GM12878 (cell line): Measurements from ENCODE around the gene IFNL2. TPM values are rescaled to one million over a fixed set of nuclear protein-coding genes. Genes with fewer than 3 reads are reported as not detected.

Experiments used
- ATAC-seq: fragments of 200-7000 bp; cut with Tn5 transposase; 3 replicates; pipeline ENCODE4 v1.9.1; 2020; ENCODE audit warnings: mild to moderate bottlenecking, moderate library complexity
- BruUV-seq: library from RNA; stranded (reverse); fragments of 400-500 nt; replicated peaks from 2 replicates; lab custom pipeline; 2021; lab: Mats Ljungman, UMichigan
- CTCF ChIA-PET: fragments of 300-600 bp; sonication (Branson Sonifier 250); formaldehyde crosslinking; extraction: SDS; loops from one replicate; lab custom pipeline; 2021; ENCODE audit warnings: inconsistent platforms; lab: Yijun Ruan, JAX
- POLR2A ChIA-PET: fragments of 350-600 bp; formaldehyde crosslinking; extraction: SDS; loops from one replicate; lab custom pipeline; 2021; ENCODE audit warnings: inconsistent platforms; lab: Charles Lee
- RAD21 ChIA-PET: fragments of 300-600 bp; sonication (Branson Sonifier 250); formaldehyde crosslinking; loops from one replicate; lab custom pipeline; 2023; ENCODE audit warnings: antibody characterized with exemption; ENCODE audit not compliant: unreplicated experiment; lab: Charles Lee
- SMC1A ChIA-PET: fragments of 300-600 bp; sonication (Branson Sonifier 250); formaldehyde crosslinking; loops from one replicate; lab custom pipeline; 2023; ENCODE audit not compliant: unreplicated experiment, uncharacterized antibody; lab: Charles Lee
- DNase-seq: peaks from one replicate; pipeline ENCODE4 v3.0.0-alpha.2; 2011; ENCODE audit warnings: low read depth, low spot score
- FAIRE-seq: peaks from 3 replicates; lab custom pipeline; 2011; peaks lifted over from hg19 to GRCh38; lab: Jason Lieb, UNC
- H2AFZ ChIP-seq: 2 replicates; pipeline ENCODE4 v1.6.0; 2011; ENCODE audit warnings: low read depth, low read length, control low read depth; ENCODE audit not compliant: control insufficient read depth
- H3K27ac ChIP-seq: 2 replicates; pipeline ENCODE4 v1.5.1; 2011; ENCODE audit warnings: control low read depth; ENCODE audit not compliant: control insufficient read depth, insufficient read depth
- H3K27me3 ChIP-seq, 2 experiments: replicated peaks in 1 of 2; 2 replicates each; pipeline versions ENCODE4 v1.6.0 to v1.6.1; 2011; ENCODE audit warnings: low read length in 1 of 2; ENCODE audit not compliant: control insufficient read depth in 2 of 2, insufficient read depth in 2 of 2
- H3K36me3 ChIP-seq, 2 experiments: 2 replicates each; pipeline ENCODE4 v1.5.1; 2011; ENCODE audit warnings: low read length in 1 of 2; ENCODE audit not compliant: control insufficient read depth in 2 of 2, insufficient read depth in 2 of 2
- H3K4me1 ChIP-seq: 2 replicates; pipeline ENCODE4 v1.6.1; 2011; ENCODE audit warnings: mild to moderate bottlenecking, low read length, moderate library complexity, mixed read lengths; ENCODE audit not compliant: control insufficient read depth, insufficient read depth
- H3K4me2 ChIP-seq: 2 replicates; pipeline ENCODE4 v1.6.0; 2011; ENCODE audit warnings: control low read depth; ENCODE audit not compliant: control insufficient read depth, insufficient read depth
- H3K4me3 ChIP-seq: fragments of 200-600 bp; sonication (generic); 2 replicates; pipeline ENCODE4 v1.5.1; 2016
- H3K79me2 ChIP-seq: 2 replicates; pipeline ENCODE4 v1.6.0; 2011; ENCODE audit warnings: low read length; ENCODE audit not compliant: control insufficient read depth, insufficient read depth
- H3K9ac ChIP-seq: 2 replicates; pipeline ENCODE4 v1.8.0; 2011; ENCODE audit warnings: low read length, control low read depth, mixed read lengths; ENCODE audit not compliant: control insufficient read depth, insufficient read depth
- H3K9me3 ChIP-seq: replicated peaks from 3 replicates; pipeline ENCODE4 v1.5.1; 2011; ENCODE audit warnings: mild to moderate bottlenecking, low read length; ENCODE audit not compliant: control insufficient read depth, insufficient read depth
- H4K20me1 ChIP-seq: 2 replicates; pipeline ENCODE4 v1.6.0; 2011; ENCODE audit not compliant: control insufficient read depth, insufficient read depth
- CREB1 ChIP-seq: IDR thresholded peaks from 2 replicates; pipeline ENCODE4 v1.6.1; 2012; ENCODE audit warnings: low read depth, mild to moderate bottlenecking, inconsistent platforms
- NRF1 ChIP-seq: conservative IDR thresholded peaks from 2 replicates; pipeline ENCODE4 v1.6.1; 2011; ENCODE audit warnings: mild to moderate bottlenecking, low read depth, low read length, improper control_type of control experiment
- RFX5 ChIP-seq: IDR thresholded peaks from 2 replicates; pipeline ENCODE4 v1.6.1; 2011; ENCODE audit warnings: low read depth, low read length, improper control_type of control experiment
- WGBS: methylation state at CpG from one replicate; pipeline ENCODE4 v1.1.6; 2016; ENCODE audit warnings: low lambda C conversion rate; ENCODE audit not compliant: insufficient replicate concordance, insufficient coverage; ENCODE audit errors: missing lambda C conversion rate; 5-methylcytosine and 5-hydroxymethylcytosine counted together
- in situ Hi-C: fragments of 300-500 bp; cut with MboI; formaldehyde crosslinking; loops from 9 replicates; pipeline ENCODE4 v1.14.3; 2018; ENCODE audit warnings: mixed read lengths
- intact Hi-C: fragments of 100-400 bp; cut with micrococcal nuclease; formaldehyde crosslinking; loops from one replicate; pipeline ENCODE4 v1.14.2; 2022; ENCODE audit not compliant: unreplicated experiment
- polyA plus RNA-seq, 11 experiments: library from polyadenylated mRNA; depleted of rRNA in 4 of 11; unstranded in 6 of 11; stranded (reverse) in 5 of 11; fragments of >200 nt; fragmentation: Nextera tagmentation in 4 of 11; fragmentation: Illumina TruSeq in 1 of 11; extraction: Ambion mirVana in 4 of 11; extraction: Trizol in 1 of 11; gene quantifications; 1 replicate in 1 of 11; 2 replicates in 10 of 11; pipeline versions ENCODE4 v1.2.1 to v1.2.3, GENCODE V29; 2011 to 2016; ENCODE audit warnings: inconsistent platforms in 2 of 11, missing spikeins in 2 of 11, low read depth in 1 of 11
- total RNA-seq, 4 experiments: library from RNA; depleted of rRNA in 3 of 4; stranded (reverse); fragments of >200 nt in 3 of 4; fragmentation: Illumina TruSeq in 1 of 4; extraction: Trizol in 1 of 4; gene quantifications; 2 replicates each; pipeline versions ENCODE4 v1.2.1 to v1.2.3, GENCODE V29; 2013 to 2021
- TF ChIP-seq, protein P1 (sequence below): IDR thresholded peaks from 2 replicates; pipeline ENCODE4 v1.6.1; 2012; ENCODE audit warnings: mild to moderate bottlenecking, low read depth, low read length
- TF ChIP-seq, protein P2 (sequence below): fragments of 450-650 bp; formaldehyde crosslinking; IDR thresholded peaks from 2 replicates; pipeline ENCODE4 v1.4.0; 2020; ENCODE audit warnings: mild to moderate bottlenecking, moderate library complexity

Gene IFNL2
- total and polyA plus RNA-seq, 10 of the 15 experiments (the other 5 are each of a cell fraction or from before 2014, with no cell fraction given) = 0.24 TPM; not detected in 9

DNA sequence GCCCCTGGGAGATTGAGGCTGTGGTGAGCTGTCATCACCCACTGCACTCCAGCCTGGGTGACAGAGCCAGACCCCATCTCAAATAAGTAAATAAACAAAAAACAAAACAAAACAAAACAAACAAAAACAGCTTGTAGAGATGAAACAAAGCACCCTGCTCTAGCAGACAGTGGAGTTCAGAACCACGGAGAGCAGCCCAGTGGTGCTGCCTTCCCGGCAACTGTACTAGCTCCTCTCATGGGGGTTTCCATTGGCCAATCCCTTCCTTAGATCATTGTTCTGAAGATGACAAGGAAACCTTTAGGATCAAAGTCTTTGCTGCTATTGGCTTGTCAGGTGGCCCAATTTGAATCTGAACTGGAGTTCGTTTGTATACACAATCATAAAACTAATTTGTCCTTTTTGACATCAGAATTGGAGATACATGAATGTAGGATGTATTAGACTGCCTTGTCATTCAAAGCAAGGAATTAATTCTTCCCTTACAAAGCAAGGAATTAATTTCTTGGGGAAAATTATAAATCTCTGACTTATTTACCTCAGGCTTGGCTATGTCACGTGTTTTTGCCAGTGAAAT is 44.4 kb upstream of the IFNL2 start:
- H3K27ac ChIP-seq = no peak overlapping the region
- H3K9me3 ChIP-seq = no peaks in the 10 kb centered on the region
- DNase-seq (no peak), ATAC-seq (peak; percentile 55; the same call in 2 of the 3 replicates), FAIRE-seq (no peak)
- no peak overlapping the region for H3K4me2 ChIP-seq
- in situ Hi-C loops (no loop called here), intact Hi-C loops (no loop called here)
- H4K20me1 ChIP-seq = no peaks in the 10 kb centered on the region
- no peak overlapping the region for H3K4me3 ChIP-seq
- ChIA-PET SMC1A (no interaction called here), CTCF (interaction anchor here (0.6 kb wide), 1 partner anchor 30 kb away, joined by 3 read pairs; no protein-coding TSS in a partner anchor), POLR2A (no interaction called here), RAD21 (no interaction called here)
- H3K36me3 ChIP-seq = no peaks in the 10 kb centered on the region
- BruUV-seq = no TSS peak
- H3K4me1 ChIP-seq = no peaks in the 10 kb centered on the region
- H3K79me2 ChIP-seq = no peaks in the 10 kb centered on the region
- 24% methylated on average over 4 of the region's 4 CpGs for WGBS
- TF ChIP-seq, protein P1, sequence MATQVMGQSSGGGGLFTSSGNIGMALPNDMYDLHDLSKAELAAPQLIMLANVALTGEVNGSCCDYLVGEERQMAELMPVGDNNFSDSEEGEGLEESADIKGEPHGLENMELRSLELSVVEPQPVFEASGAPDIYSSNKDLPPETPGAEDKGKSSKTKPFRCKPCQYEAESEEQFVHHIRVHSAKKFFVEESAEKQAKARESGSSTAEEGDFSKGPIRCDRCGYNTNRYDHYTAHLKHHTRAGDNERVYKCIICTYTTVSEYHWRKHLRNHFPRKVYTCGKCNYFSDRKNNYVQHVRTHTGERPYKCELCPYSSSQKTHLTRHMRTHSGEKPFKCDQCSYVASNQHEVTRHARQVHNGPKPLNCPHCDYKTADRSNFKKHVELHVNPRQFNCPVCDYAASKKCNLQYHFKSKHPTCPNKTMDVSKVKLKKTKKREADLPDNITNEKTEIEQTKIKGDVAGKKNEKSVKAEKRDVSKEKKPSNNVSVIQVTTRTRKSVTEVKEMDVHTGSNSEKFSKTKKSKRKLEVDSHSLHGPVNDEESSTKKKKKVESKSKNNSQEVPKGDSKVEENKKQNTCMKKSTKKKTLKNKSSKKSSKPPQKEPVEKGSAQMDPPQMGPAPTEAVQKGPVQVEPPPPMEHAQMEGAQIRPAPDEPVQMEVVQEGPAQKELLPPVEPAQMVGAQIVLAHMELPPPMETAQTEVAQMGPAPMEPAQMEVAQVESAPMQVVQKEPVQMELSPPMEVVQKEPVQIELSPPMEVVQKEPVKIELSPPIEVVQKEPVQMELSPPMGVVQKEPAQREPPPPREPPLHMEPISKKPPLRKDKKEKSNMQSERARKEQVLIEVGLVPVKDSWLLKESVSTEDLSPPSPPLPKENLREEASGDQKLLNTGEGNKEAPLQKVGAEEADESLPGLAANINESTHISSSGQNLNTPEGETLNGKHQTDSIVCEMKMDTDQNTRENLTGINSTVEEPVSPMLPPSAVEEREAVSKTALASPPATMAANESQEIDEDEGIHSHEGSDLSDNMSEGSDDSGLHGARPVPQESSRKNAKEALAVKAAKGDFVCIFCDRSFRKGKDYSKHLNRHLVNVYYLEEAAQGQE = peak; percentile 96
- peak; percentile 81 for TF ChIP-seq RFX5
- 0 out of 2 replicates have a peak, but pooled peaks have one; percentile 34 for TF ChIP-seq CREB1
- no peak for TF ChIP-seq NRF1
- TF ChIP-seq, protein P2, sequence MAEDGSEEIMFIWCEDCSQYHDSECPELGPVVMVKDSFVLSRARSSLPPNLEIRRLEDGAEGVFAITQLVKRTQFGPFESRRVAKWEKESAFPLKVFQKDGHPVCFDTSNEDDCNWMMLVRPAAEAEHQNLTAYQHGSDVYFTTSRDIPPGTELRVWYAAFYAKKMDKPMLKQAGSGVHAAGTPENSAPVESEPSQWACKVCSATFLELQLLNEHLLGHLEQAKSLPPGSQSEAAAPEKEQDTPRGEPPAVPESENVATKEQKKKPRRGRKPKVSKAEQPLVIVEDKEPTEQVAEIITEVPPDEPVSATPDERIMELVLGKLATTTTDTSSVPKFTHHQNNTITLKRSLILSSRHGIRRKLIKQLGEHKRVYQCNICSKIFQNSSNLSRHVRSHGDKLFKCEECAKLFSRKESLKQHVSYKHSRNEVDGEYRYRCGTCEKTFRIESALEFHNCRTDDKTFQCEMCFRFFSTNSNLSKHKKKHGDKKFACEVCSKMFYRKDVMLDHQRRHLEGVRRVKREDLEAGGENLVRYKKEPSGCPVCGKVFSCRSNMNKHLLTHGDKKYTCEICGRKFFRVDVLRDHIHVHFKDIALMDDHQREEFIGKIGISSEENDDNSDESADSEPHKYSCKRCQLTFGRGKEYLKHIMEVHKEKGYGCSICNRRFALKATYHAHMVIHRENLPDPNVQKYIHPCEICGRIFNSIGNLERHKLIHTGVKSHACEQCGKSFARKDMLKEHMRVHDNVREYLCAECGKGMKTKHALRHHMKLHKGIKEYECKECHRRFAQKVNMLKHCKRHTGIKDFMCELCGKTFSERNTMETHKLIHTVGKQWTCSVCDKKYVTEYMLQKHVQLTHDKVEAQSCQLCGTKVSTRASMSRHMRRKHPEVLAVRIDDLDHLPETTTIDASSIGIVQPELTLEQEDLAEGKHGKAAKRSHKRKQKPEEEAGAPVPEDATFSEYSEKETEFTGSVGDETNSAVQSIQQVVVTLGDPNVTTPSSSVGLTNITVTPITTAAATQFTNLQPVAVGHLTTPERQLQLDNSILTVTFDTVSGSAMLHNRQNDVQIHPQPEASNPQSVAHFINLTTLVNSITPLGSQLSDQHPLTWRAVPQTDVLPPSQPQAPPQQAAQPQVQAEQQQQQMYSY (CRISPR knock-in tag) = no peak
- H3K9ac ChIP-seq = no peak overlapping the region
- no peaks in the 10 kb centered on the region; a peak in 1 of 4 replicates for H3K27me3 ChIP-seq
- no peak overlapping the region for H2AFZ ChIP-seq
